SU-DHL-6 (cell line): Measurements from ENCODE around the gene SPIN4.
"Not testable (repeated sequence)": the region's sequence is repeated elsewhere in the genome, so short reads cannot be mapped to it uniquely, and the experiment has no call there.

Source experiments
- H2AFZ ChIP-seq: fragments of 200-600 bp; sonication (generic); 2 replicates; pipeline ENCODE4 v1.6.1; 2014; ENCODE audit warnings: low read depth, mild to moderate bottlenecking, moderate library complexity, mixed read lengths, antibody characterized with exemption, low read length; ENCODE audit not compliant: severe bottlenecking
- H3F3A ChIP-seq: fragments of 200-600 bp; shearing (Covaris generic); 2 replicates; pipeline ENCODE4 v1.6.0; 2016; ENCODE audit warnings: antibody characterized with exemption, mild to moderate bottlenecking; ENCODE audit not compliant: insufficient read depth
- H3K27ac ChIP-seq: fragments of 200-600 bp; sonication (generic); 2 replicates; pipeline ENCODE4 v1.5.1; 2016; ENCODE audit warnings: low read depth, mild to moderate bottlenecking, low read length, moderate library complexity, mixed read lengths
- H3K27me3 ChIP-seq: fragments of 200-600 bp; sonication (generic), shearing (Covaris generic); 2 replicates; pipeline ENCODE4 v1.6.0; 2014; ENCODE audit warnings: mild to moderate bottlenecking, low read length
- H3K36me3 ChIP-seq: fragments of 200-600 bp; sonication (generic); 2 replicates; pipeline ENCODE4 v1.6.1; 2014; ENCODE audit warnings: mild to moderate bottlenecking, low read length, mixed read lengths
- H3K4me2 ChIP-seq: fragments of 300-600, 200-600 bp; shearing (Covaris generic), sonication (generic); 2 replicates; pipeline ENCODE4 v1.6.0; 2014; ENCODE audit warnings: low read length, low read depth, mild to moderate bottlenecking; ENCODE audit not compliant: poor library complexity, severe bottlenecking
- H3K4me3 ChIP-seq: fragments of 200-600 bp; sonication (generic); 2 replicates; pipeline ENCODE4 v1.5.1; 2014; ENCODE audit warnings: antibody characterized with exemption, low read length, mild to moderate bottlenecking, mixed read lengths; ENCODE audit not compliant: insufficient read depth, poor library complexity, severe bottlenecking
- H3K79me2 ChIP-seq: fragments of 200-600 bp; sonication (generic); 2 replicates; pipeline ENCODE4 v1.6.1; 2014; ENCODE audit warnings: mild to moderate bottlenecking, low read length, moderate library complexity; ENCODE audit not compliant: insufficient read depth
- H3K9ac ChIP-seq: fragments of 200-600 bp; sonication (generic); 2 replicates; pipeline ENCODE4 v1.7.0; 2014; ENCODE audit warnings: mild to moderate bottlenecking, low read length
- H3K9me2 ChIP-seq: fragments of 200-600 bp; sonication (generic); replicated peaks from 2 replicates; pipeline ENCODE4 v1.6.1; 2014; ENCODE audit warnings: low read length; ENCODE audit not compliant: insufficient read depth
- H3K9me3 ChIP-seq: fragments of 200-600 bp; sonication (generic); 2 replicates; pipeline ENCODE4 v1.6.1; 2014; ENCODE audit warnings: low read length, mixed read lengths; ENCODE audit not compliant: insufficient read depth
- H4K20me1 ChIP-seq: fragments of 200-600 bp; sonication (generic); 2 replicates; pipeline ENCODE4 v1.6.1; 2014; ENCODE audit warnings: low read depth, mild to moderate bottlenecking, antibody characterized with exemption, low read length, moderate library complexity, mixed read lengths
- CTCF ChIP-seq: fragments of 200-600 bp; sonication (generic); IDR thresholded peaks from one replicate; pipeline ENCODE4 v1.5.1; 2017; ENCODE audit warnings: antibody characterized with exemption, mild to moderate bottlenecking, low read length, moderate library complexity; ENCODE audit not compliant: insufficient read depth, poor library complexity, severe bottlenecking
- EZH2phosphoT487 ChIP-seq: fragments of 200-600 bp; sonication (generic), shearing (Covaris generic); conservative IDR thresholded peaks from 2 replicates; pipeline ENCODE4 v1.6.1; 2018; ENCODE audit warnings: mild to moderate bottlenecking, antibody characterized with exemption, low read length, moderate library complexity, mixed read lengths

SPIN4 gene

GRCh38 chrX:63387411-63387810 lies 36.3 kb upstream of the SPIN4 start:
- no peaks in the 10 kb centered on the region for H4K20me1 ChIP-seq
- H3K9me3 ChIP-seq: no peaks in the 10 kb centered on the region

GRCh38 chrX:63384263-63384662 lies 33.1 kb upstream of the SPIN4 start:
- not testable (repeated sequence) for H3K4me2 ChIP-seq, H3K9me2 ChIP-seq, H3K79me2 ChIP-seq, H3K27me3 ChIP-seq, H2AFZ ChIP-seq, H3K9ac ChIP-seq, H3K9me3 ChIP-seq, H3K27ac ChIP-seq, H3F3A ChIP-seq, H3K4me3 ChIP-seq, H4K20me1 ChIP-seq, H3K36me3 ChIP-seq

More at GRCh38 chrX:63387411-63387810, 36.3 kb upstream of the SPIN4 start:
- no peaks in the 10 kb centered on the region for H3K9me2 ChIP-seq
- no peak overlapping the region for H3K4me2 ChIP-seq
- no peaks in the 10 kb centered on the region for H3K36me3 ChIP-seq
- H3K27ac ChIP-seq: no peak overlapping the region
- no peak overlapping the region for H3K9ac ChIP-seq
- TF ChIP-seq CTCF (no peak), EZH2phosphoT487 (no peak)
- H3K27me3 ChIP-seq: no peaks in the 10 kb centered on the region
- H2AFZ ChIP-seq: no peak overlapping the region
- H3F3A ChIP-seq: no peaks in the 10 kb centered on the region
- no peak overlapping the region for H3K4me3 ChIP-seq
- H3K79me2 ChIP-seq: no peaks in the 10 kb centered on the region

- not testable (repeated sequence) for H3K4me3 ChIP-seq, H3K9ac ChIP-seq, H4K20me1 ChIP-seq, H3K36me3 ChIP-seq, H3K9me3 ChIP-seq, H3F3A ChIP-seq, H3K27ac ChIP-seq, H3K79me2 ChIP-seq, H3K27me3 ChIP-seq, H3K9me2 ChIP-seq, H2AFZ ChIP-seq, H3K4me2 ChIP-seq
These were observed 21.9 kb upstream of the SPIN4 start for GRCh38 chrX:63373012-63373411.

GRCh38 chrX:63367699-63368098 lies 16.6 kb upstream of the SPIN4 start:
- not testable (repeated sequence) for H3K4me3 ChIP-seq, H3K27me3 ChIP-seq, H3K9me2 ChIP-seq, H3K9ac ChIP-seq, H3F3A ChIP-seq, H3K27ac ChIP-seq, H3K4me2 ChIP-seq, H3K36me3 ChIP-seq, H4K20me1 ChIP-seq, H3K79me2 ChIP-seq, H2AFZ ChIP-seq, H3K9me3 ChIP-seq

GRCh38 chrX:63363788-63364187 lies 12.7 kb upstream of the SPIN4 start:
- H3K4me2 ChIP-seq: no peak overlapping the region
- no peaks in the 10 kb centered on the region for H3K79me2 ChIP-seq
- no peak overlapping the region for H3K27ac ChIP-seq
- H3K4me3 ChIP-seq: no peak overlapping the region
- H3K9me2 ChIP-seq: no peaks in the 10 kb centered on the region
- H3K9ac ChIP-seq: no peak overlapping the region
- H3K36me3 ChIP-seq: no peaks in the 10 kb centered on the region
- H3F3A ChIP-seq: no peaks in the 10 kb centered on the region
- H2AFZ ChIP-seq: no peak overlapping the region
- H4K20me1 ChIP-seq: no peaks in the 10 kb centered on the region
- no peak for TF ChIP-seq EZH2phosphoT487
- H3K9me3 ChIP-seq: no peaks in the 10 kb centered on the region
- no peaks in the 10 kb centered on the region for H3K27me3 ChIP-seq
